Ishikawa (cell line): ENCODE results near the gene RHOF.

ENCODE experiments used
- CREB1 ChIP-seq: IDR thresholded peaks from 2 replicates; pipeline ENCODE4 v1.6.1; 2012; ENCODE audit warnings: low read depth
- EGR1 ChIP-seq: IDR thresholded peaks from 2 replicates; pipeline ENCODE4 v1.6.1; 2012
- EP300 ChIP-seq: IDR thresholded peaks from 2 replicates; pipeline ENCODE4 v1.6.1; 2012; ENCODE audit warnings: borderline replicate concordance
- FOXM1 ChIP-seq: IDR thresholded peaks from 2 replicates; pipeline ENCODE4 v1.6.1; 2012; ENCODE audit warnings: low read depth, borderline replicate concordance
- NFIC ChIP-seq: IDR thresholded peaks from 2 replicates; pipeline ENCODE4 v1.6.1; 2012
- RAD21 ChIP-seq: IDR thresholded peaks from 2 replicates; pipeline ENCODE4 v1.6.1; 2012; ENCODE audit warnings: low read depth
- TAF1 ChIP-seq: IDR thresholded peaks from 2 replicates; pipeline ENCODE4 v1.6.1; 2012; ENCODE audit warnings: low read depth, mild to moderate bottlenecking
- YY1 ChIP-seq: IDR thresholded peaks from 2 replicates; pipeline ENCODE4 v1.6.1; 2012; ENCODE audit warnings: low read depth
- ZBTB7A ChIP-seq: IDR thresholded peaks from 2 replicates; pipeline ENCODE4 v1.6.1; 2012; ENCODE audit warnings: low read depth
- TF ChIP-seq, protein P1 (sequence below): IDR thresholded peaks from 2 replicates; pipeline ENCODE4 v1.6.1; 2012; ENCODE audit warnings: low read depth, mild to moderate bottlenecking
- TF ChIP-seq, protein P2 (sequence below): IDR thresholded peaks from 2 replicates; pipeline ENCODE4 v1.6.1; 2012
- TF ChIP-seq, protein P3 (sequence below): IDR thresholded peaks from 2 replicates; pipeline ENCODE4 v1.6.1; 2012

DNA sequence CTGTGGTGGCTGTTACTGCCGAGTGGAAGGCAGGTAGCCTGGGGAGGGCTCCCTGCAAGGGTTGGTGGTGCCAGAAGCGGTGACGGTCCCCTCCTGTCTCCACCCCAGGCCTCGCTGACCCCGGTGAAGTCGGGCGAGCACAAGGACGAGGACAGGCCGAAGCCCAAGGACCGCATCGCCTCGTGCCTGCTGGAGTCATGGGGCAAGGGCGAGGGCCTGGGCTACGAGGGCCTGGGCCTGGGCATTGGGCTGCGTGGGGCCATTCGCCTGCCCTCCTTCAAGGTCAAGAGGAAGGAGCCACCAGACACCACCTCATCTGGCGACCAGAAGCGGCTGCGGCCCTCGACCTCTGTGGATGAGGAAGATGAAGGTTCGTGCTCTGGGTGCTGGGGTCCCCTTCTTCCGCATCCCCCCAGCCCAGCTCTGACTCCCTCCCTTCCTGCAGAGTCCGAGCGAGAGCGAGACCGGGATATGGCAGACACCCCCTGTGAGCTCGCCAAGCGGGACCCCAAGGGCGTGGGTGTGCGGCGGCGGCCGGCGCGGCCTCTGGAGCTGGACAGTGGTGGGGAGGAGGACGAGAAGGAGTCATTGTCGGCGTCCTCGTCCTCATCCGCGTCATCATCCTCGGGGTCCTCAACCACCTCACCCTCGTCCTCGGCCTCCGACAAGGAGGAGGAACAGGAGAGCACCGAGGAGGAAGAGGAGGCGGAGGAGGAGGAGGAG lies 23.6 kb upstream of the RHOF start:
- TF ChIP-seq YY1: no peak
- TF ChIP-seq RAD21: no peak
- TF ChIP-seq, protein P1, sequence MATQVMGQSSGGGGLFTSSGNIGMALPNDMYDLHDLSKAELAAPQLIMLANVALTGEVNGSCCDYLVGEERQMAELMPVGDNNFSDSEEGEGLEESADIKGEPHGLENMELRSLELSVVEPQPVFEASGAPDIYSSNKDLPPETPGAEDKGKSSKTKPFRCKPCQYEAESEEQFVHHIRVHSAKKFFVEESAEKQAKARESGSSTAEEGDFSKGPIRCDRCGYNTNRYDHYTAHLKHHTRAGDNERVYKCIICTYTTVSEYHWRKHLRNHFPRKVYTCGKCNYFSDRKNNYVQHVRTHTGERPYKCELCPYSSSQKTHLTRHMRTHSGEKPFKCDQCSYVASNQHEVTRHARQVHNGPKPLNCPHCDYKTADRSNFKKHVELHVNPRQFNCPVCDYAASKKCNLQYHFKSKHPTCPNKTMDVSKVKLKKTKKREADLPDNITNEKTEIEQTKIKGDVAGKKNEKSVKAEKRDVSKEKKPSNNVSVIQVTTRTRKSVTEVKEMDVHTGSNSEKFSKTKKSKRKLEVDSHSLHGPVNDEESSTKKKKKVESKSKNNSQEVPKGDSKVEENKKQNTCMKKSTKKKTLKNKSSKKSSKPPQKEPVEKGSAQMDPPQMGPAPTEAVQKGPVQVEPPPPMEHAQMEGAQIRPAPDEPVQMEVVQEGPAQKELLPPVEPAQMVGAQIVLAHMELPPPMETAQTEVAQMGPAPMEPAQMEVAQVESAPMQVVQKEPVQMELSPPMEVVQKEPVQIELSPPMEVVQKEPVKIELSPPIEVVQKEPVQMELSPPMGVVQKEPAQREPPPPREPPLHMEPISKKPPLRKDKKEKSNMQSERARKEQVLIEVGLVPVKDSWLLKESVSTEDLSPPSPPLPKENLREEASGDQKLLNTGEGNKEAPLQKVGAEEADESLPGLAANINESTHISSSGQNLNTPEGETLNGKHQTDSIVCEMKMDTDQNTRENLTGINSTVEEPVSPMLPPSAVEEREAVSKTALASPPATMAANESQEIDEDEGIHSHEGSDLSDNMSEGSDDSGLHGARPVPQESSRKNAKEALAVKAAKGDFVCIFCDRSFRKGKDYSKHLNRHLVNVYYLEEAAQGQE: no peak
- TF ChIP-seq, protein P2, sequence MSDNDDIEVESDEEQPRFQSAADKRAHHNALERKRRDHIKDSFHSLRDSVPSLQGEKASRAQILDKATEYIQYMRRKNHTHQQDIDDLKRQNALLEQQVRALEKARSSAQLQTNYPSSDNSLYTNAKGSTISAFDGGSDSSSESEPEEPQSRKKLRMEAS: no peak
- no peak for TF ChIP-seq CREB1
- TF ChIP-seq TAF1: no peak
- no peak for TF ChIP-seq EP300
- no peak for TF ChIP-seq ZBTB7A
- no peak for TF ChIP-seq NFIC
- TF ChIP-seq, protein P3, sequence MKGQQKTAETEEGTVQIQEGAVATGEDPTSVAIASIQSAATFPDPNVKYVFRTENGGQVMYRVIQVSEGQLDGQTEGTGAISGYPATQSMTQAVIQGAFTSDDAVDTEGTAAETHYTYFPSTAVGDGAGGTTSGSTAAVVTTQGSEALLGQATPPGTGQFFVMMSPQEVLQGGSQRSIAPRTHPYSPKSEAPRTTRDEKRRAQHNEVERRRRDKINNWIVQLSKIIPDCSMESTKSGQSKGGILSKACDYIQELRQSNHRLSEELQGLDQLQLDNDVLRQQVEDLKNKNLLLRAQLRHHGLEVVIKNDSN: no peak
- no peak for TF ChIP-seq FOXM1
- no peak for TF ChIP-seq EGR1
